ENCODE results near the gene TCF20.

The TCF20 gene

GRCh38 chr22:42287174-42287890 lies 16.9 kb upstream of the TCF20 start:
- Histone ChIP-seq H2AFZ (ENCODE audit: low read length, unreplicated experiment) (no peak overlapping the region), H3K27me3 (ENCODE audit: insufficient read depth, low read length) (peaks cover 12% of the 10 kb centered on the region; the same call in 1 of the 2 replicates), H3K27ac (ENCODE audit: low read depth, low read length) (no peak overlapping the region), H3K4me1 (ENCODE audit: control insufficient read depth, insufficient read depth, low read length, unreplicated experiment) (no peaks in the 10 kb centered on the region), H3K4me3 (ENCODE audit: low read depth, low read length) (no peak overlapping the region), H3K79me2 (ENCODE audit: control insufficient read depth, insufficient read depth, low read length, unreplicated experiment) (no peaks in the 10 kb centered on the region), H3K36me3 (ENCODE audit: insufficient read depth, low read length) (no peaks in the 10 kb centered on the region)

- H3K79me2 ChIP-seq (ENCODE audit: control insufficient read depth, insufficient read depth, low read length, unreplicated experiment), result no peaks in the 10 kb centered on the region
- H3K27ac ChIP-seq (ENCODE audit: low read depth, low read length), result no peak overlapping the region
- H3K4me3 ChIP-seq (ENCODE audit: low read depth, low read length), result no peak overlapping the region
- H3K27me3 ChIP-seq (ENCODE audit: insufficient read depth, low read length), result peaks cover 12% of the 10 kb centered on the region; the same call in 1 of the 2 replicates
- no peaks in the 10 kb centered on the region for H3K36me3 ChIP-seq (ENCODE audit: insufficient read depth, low read length)
- no peaks in the 10 kb centered on the region for H3K4me1 ChIP-seq (ENCODE audit: control insufficient read depth, insufficient read depth, low read length, unreplicated experiment)
- no peak overlapping the region for H2AFZ ChIP-seq (ENCODE audit: low read length, unreplicated experiment)
Measured at GRCh38 chr22:42286205-42286604, 15.8 kb upstream of the TCF20 start.

GRCh38 chr22:42285604-42286003 lies 15.2 kb upstream of the TCF20 start:
- Histone ChIP-seq H3K36me3 (ENCODE audit: insufficient read depth, low read length) (no peaks in the 10 kb centered on the region), H2AFZ (ENCODE audit: low read length, unreplicated experiment) (no peak overlapping the region), H3K4me3 (ENCODE audit: low read depth, low read length) (no peak overlapping the region), H3K27me3 (ENCODE audit: insufficient read depth, low read length) (peaks cover 12% of the 10 kb centered on the region; the same call in 1 of the 2 replicates), H3K79me2 (ENCODE audit: control insufficient read depth, insufficient read depth, low read length, unreplicated experiment) (no peaks in the 10 kb centered on the region), H3K27ac (ENCODE audit: low read depth, low read length) (no peak overlapping the region), H3K4me1 (ENCODE audit: control insufficient read depth, insufficient read depth, low read length, unreplicated experiment) (no peaks in the 10 kb centered on the region)

- H3K4me1 ChIP-seq (ENCODE audit: control insufficient read depth, insufficient read depth, low read length, unreplicated experiment), result no peaks in the 10 kb centered on the region
- peaks cover 12% of the 10 kb centered on the region; the same call in 1 of the 2 replicates for H3K27me3 ChIP-seq (ENCODE audit: insufficient read depth, low read length)
- no peaks in the 10 kb centered on the region for H3K36me3 ChIP-seq (ENCODE audit: insufficient read depth, low read length)
- H3K4me3 ChIP-seq (ENCODE audit: low read depth, low read length), result no peak overlapping the region
- H2AFZ ChIP-seq (ENCODE audit: low read length, unreplicated experiment), result no peak overlapping the region
- no peak overlapping the region for H3K27ac ChIP-seq (ENCODE audit: low read depth, low read length)
- no peaks in the 10 kb centered on the region for H3K79me2 ChIP-seq (ENCODE audit: control insufficient read depth, insufficient read depth, low read length, unreplicated experiment)
Measured at GRCh38 chr22:42284643-42285181, 14.3 kb upstream of the TCF20 start.

- Histone ChIP-seq H3K4me1 (ENCODE audit: control insufficient read depth, insufficient read depth, low read length, unreplicated experiment) (no peaks in the 10 kb centered on the region), H3K27ac (ENCODE audit: low read depth, low read length) (no peak overlapping the region), H2AFZ (ENCODE audit: low read length, unreplicated experiment) (no peak overlapping the region), H3K36me3 (ENCODE audit: insufficient read depth, low read length) (no peaks in the 10 kb centered on the region), H3K27me3 (ENCODE audit: insufficient read depth, low read length) (peaks cover 12% of the 10 kb centered on the region; the same call in 1 of the 2 replicates), H3K4me3 (ENCODE audit: low read depth, low read length) (no peak overlapping the region), H3K79me2 (ENCODE audit: control insufficient read depth, insufficient read depth, low read length, unreplicated experiment) (no peaks in the 10 kb centered on the region)
Measured at GRCh38 chr22:42284202-42284591, 13.7 kb upstream of the TCF20 start.

GRCh38 chr22:42283278-42284201 lies 13.1 kb upstream of the TCF20 start:
- Histone ChIP-seq H3K4me3 (ENCODE audit: low read depth, low read length) (peak overlapping the region; percentile 66), H3K79me2 (ENCODE audit: control insufficient read depth, insufficient read depth, low read length, unreplicated experiment) (no peaks in the 10 kb centered on the region), H3K4me1 (ENCODE audit: control insufficient read depth, insufficient read depth, low read length, unreplicated experiment) (no peaks in the 10 kb centered on the region), H3K27me3 (ENCODE audit: insufficient read depth, low read length) (peaks cover 12% of the 10 kb centered on the region; the same call in 1 of the 2 replicates), H3K36me3 (ENCODE audit: insufficient read depth, low read length) (no peaks in the 10 kb centered on the region), H3K27ac (ENCODE audit: low read depth, low read length) (no peak overlapping the region), H2AFZ (ENCODE audit: low read length, unreplicated experiment) (no peak overlapping the region)

GRCh38 chr22:42282943-42283277 lies 12.5 kb upstream of the TCF20 start:
- Histone ChIP-seq H2AFZ (ENCODE audit: low read length, unreplicated experiment) (no peak overlapping the region), H3K4me3 (ENCODE audit: low read depth, low read length) (peak overlapping the region; percentile 66; the same call in 1 of the 2 replicates), H3K27me3 (ENCODE audit: insufficient read depth, low read length) (peaks cover 12% of the 10 kb centered on the region; the same call in 1 of the 2 replicates), H3K79me2 (ENCODE audit: control insufficient read depth, insufficient read depth, low read length, unreplicated experiment) (no peaks in the 10 kb centered on the region), H3K4me1 (ENCODE audit: control insufficient read depth, insufficient read depth, low read length, unreplicated experiment) (no peaks in the 10 kb centered on the region), H3K36me3 (ENCODE audit: insufficient read depth, low read length) (no peaks in the 10 kb centered on the region), H3K27ac (ENCODE audit: low read depth, low read length) (no peak overlapping the region)

- H3K36me3 ChIP-seq (ENCODE audit: insufficient read depth, low read length), result no peaks in the 10 kb centered on the region
- no peaks in the 10 kb centered on the region for H3K4me1 ChIP-seq (ENCODE audit: control insufficient read depth, insufficient read depth, low read length, unreplicated experiment)
- no peak overlapping the region for H2AFZ ChIP-seq (ENCODE audit: low read length, unreplicated experiment)
- H3K27ac ChIP-seq (ENCODE audit: low read depth, low read length), result no peak overlapping the region
- H3K27me3 ChIP-seq (ENCODE audit: insufficient read depth, low read length), result peaks cover 12% of the 10 kb centered on the region; the same call in 1 of the 2 replicates
- H3K4me3 ChIP-seq (ENCODE audit: low read depth, low read length), result no peak overlapping the region
- no peaks in the 10 kb centered on the region for H3K79me2 ChIP-seq (ENCODE audit: control insufficient read depth, insufficient read depth, low read length, unreplicated experiment)
Measured at GRCh38 chr22:42282252-42282942, 11.9 kb upstream of the TCF20 start.

- Histone ChIP-seq H3K27ac (ENCODE audit: low read depth, low read length) (no peak overlapping the region), H2AFZ (ENCODE audit: low read length, unreplicated experiment) (no peak overlapping the region), H3K4me3 (ENCODE audit: low read depth, low read length) (no peak overlapping the region), H3K79me2 (ENCODE audit: control insufficient read depth, insufficient read depth, low read length, unreplicated experiment) (no peaks in the 10 kb centered on the region), H3K4me1 (ENCODE audit: control insufficient read depth, insufficient read depth, low read length, unreplicated experiment) (no peaks in the 10 kb centered on the region), H3K27me3 (ENCODE audit: insufficient read depth, low read length) (peaks cover 12% of the 10 kb centered on the region; the same call in 1 of the 2 replicates), H3K36me3 (ENCODE audit: insufficient read depth, low read length) (no peaks in the 10 kb centered on the region)
Measured at GRCh38 chr22:42281706-42282251, 11.3 kb upstream of the TCF20 start.

- no peak overlapping the region for H3K4me3 ChIP-seq (ENCODE audit: low read depth, low read length)
Measured at GRCh38 chr22:42281284-42281683, 10.8 kb upstream of the TCF20 start.

More at GRCh38 chr22:42281284-42281683, 10.8 kb upstream of the TCF20 start:
- Histone ChIP-seq H3K79me2 (ENCODE audit: control insufficient read depth, insufficient read depth, low read length, unreplicated experiment) (no peaks in the 10 kb centered on the region), H3K27me3 (ENCODE audit: insufficient read depth, low read length) (peaks cover 12% of the 10 kb centered on the region; the same call in 1 of the 2 replicates), H3K36me3 (ENCODE audit: insufficient read depth, low read length) (no peaks in the 10 kb centered on the region), H3K27ac (ENCODE audit: low read depth, low read length) (no peak overlapping the region), H2AFZ (ENCODE audit: low read length, unreplicated experiment) (no peak overlapping the region), H3K4me1 (ENCODE audit: control insufficient read depth, insufficient read depth, low read length, unreplicated experiment) (no peaks in the 10 kb centered on the region)
